ENCODE measurements around the gene SOX2. TPM values are rescaled to one million over a fixed set of nuclear protein-coding genes. Genes with fewer than 3 reads are reported as not detected.
"Not testable (repeated sequence)": the region's sequence is repeated elsewhere in the genome, so short reads cannot be mapped to it uniquely, and the experiment has no call there.

Gene SOX2
- total and polyA plus RNA-seq, 8 donors: 4.1 to 26.9 (median 9.8) TPM; not detected in 1

DNA sequence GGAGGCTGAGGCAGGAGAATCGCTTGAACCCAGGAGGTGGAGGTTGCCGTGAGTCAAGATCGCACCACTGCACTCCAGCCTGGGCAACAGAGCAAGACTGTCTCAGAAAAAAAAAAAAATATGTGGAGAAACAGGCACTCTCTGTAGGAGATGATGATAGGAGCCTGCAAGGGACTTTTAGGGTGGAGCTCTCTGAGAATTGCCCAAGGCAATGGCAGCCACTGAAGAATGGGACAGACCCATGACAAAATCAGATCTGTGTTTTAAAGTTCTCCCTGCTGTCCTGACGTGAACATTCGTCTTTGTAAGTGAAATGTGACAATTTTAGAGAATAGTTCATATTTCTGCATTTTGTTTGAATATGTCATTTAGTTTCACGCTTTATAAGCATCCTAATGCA, 50.2 kb downstream of the SOX2 start:
- intact Hi-C loops (cut with DNase I; ENCODE audit: low total_unique reads): no loop called here
- peaks cover 0 to under 1% (median 0%) of the 10 kb centered on the region in 3 donors for H3K27me3 ChIP-seq
- H3K27ac ChIP-seq: no peak overlapping the region
- H3K36me3 ChIP-seq: no peaks in the 10 kb centered on the region
- DNase-seq: no peak
- H3K4me1 ChIP-seq: no peaks in the 10 kb centered on the region
- TF ChIP-seq CTCF (IDR thresholded peaks at IDR 0.05) (no peak), POLR2A (IDR thresholded peaks at IDR 0.05) (no peak), POLR2AphosphoS5 (IDR thresholded peaks at IDR 0.05) (no peak), EP300 (IDR thresholded peaks at IDR 0.05) (no peak)
- WGBS, 5 donors: 88 to 96% (median 95%) methylated on average over 6 of the region's 6 CpGs
- H3K4me3 ChIP-seq: no peak overlapping the region
- no peaks in the 10 kb centered on the region for H3K9me3 ChIP-seq

DNA sequence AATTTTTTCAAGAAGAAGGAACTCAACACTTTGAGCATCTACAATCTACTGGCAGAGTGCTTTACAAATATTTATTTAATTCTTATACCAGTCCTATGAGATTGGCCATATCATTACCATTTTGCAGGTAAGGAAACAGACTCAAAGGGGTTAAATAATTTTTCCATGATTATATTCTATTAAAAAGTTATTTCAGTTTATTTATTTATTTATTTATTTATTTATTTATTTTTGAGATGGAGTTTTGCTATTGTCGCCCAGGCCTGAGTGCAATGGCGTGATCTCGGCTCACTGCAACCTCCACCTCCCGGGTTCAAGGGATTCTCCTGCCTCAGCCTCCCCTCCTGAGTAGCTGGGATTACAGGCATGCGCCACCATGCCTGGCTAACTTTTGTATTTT, 52.3 kb downstream of the SOX2 start:
- DNase-seq; H3K36me3 ChIP-seq; H3K4me1 ChIP-seq; H3K9me3 ChIP-seq; H3K4me3 ChIP-seq; H3K27me3 ChIP-seq; intact Hi-C loops (cut with DNase I; ENCODE audit: low total_unique reads); H3K27ac ChIP-seq: not testable (repeated sequence)
- WGBS, 5 donors: 90 to 97% (median 96%) methylated on average over 5 of the region's 5 CpGs

Small RNA genes lying within 50 kb of the gene (small RNA-seq; reads per million reads assigned to genes)
- 0 reads per million in 4 donors for gene RF01954

Measured in stomach (tissue), 9 donors.